NK-92 treated with Interleukin-12 subunit alpha and Interleukin-12 subunit beta, amount 100 ng/mL, for 24 hours (cell line): Measurements from ENCODE around the gene ARHGEF10L.

Experiments
- DNase-seq: peaks from one replicate; lab custom pipeline; 2025; lab: John Stamatoyannopoulos, UW

ARHGEF10L gene

DNA sequence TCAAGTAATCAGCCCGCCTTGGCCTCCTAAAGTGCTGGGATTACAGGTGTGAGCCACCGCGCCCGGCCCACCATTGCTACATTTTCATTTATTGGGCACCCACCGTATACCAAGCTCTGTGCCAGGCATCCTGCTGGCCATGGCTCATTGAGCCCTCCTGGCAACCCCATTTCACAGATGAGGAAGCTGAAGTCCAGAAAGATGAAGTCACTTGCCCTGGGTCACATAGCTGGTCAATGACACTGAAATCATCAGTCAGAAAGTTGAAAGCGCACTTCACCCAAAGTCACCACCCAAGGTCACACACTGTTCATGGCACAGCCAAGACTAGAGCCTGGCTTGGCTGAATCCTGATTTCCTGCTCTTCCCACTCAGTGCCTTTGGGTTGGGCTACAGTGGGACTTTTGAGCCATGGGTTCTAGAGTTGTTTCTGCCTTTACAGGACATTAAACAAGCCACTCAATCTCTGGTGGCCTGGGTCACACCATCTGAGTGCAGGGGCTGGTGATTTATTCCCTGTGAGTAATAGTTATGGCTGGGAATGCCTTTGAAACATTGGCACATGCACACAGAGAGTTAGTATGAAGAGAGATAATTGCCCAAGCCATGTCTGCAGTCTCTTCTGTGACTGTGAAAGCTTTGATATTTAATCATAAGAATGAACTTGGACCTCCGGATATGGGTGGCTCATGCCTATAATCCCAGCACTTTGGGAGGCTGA lies 16.0 kb upstream of the ARHGEF10L start:
- DNase-seq: no peak

GRCh38 chr1:17524645-17525044 lies 14.9 kb upstream of the ARHGEF10L start:
- no peak for DNase-seq

DNA sequence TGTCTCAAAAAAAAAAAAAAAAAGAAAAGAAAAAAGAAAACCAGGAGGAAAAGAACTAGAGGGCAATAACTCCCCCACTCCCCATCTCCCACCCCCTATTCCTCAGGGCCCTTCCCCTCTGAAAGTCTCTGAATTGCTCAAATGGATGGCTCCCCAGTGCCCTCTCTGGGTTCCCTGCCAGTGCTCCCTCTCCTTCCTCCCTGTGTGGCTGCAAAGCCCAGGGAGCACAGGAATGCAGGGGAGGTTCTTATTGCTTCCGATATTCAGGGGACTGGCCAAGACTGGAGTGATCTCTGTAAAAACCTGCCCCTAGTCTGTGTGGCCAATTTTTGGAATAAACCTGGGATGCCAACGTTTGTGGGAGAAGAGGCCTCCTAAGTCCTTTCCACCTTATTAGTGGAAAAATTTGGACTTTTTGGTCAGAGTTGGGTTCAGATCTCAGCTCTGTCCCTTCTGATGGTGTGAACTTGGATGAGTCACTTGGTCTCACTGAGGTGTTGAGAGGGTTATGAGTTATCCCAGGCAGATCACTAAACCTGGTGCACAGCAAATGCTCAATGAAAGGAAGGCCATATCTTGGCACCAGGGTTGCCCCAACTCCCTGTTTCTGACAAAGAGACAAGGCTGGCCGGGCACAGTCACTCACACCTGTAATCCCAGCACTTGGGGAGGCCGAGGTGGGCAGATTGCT lies 13.4 kb upstream of the ARHGEF10L start:
- DNase-seq: no peak

DNA sequence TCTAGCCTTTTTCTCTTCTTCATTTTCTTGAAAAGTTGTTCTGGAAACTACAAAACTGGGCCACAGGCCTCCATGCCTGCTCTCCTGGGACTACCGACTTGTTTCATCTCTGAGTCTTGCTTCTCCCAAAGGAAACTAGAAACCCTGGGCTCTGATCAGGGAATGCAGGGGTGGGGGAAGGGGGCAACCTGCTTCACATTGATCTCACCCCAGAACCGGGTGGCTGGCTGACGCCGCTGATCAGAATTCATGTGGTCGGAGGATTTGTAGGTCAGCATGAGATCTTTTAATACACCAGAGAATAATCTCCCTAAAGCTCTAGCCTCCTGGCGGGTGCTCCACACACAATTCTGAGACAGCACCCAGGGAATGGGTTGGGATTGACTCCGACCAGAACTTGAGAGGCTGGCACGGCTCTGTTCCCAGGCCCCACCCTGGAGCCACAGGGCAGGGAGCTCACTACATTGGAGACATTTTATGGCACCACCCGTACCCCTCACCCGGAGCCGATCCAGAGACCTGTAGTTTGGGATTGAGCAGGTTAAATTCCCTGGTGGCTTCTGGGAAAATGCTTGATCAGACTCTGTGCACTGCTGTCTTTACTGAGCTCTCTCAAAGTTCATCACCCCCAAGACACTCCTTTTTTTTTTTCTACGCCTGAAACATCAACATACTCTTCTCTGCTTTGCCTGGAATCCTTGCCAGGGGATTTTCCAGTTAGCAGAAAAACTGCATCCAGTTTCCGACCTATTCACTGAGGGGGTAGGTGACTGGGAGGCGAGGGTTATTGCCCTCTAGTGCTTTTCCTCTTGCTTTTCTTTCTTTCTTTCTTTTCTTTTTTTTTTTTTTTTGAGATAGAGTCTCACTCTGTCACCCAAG lies 12.2 kb upstream of the ARHGEF10L start:
- DNase-seq: no peak

DNA sequence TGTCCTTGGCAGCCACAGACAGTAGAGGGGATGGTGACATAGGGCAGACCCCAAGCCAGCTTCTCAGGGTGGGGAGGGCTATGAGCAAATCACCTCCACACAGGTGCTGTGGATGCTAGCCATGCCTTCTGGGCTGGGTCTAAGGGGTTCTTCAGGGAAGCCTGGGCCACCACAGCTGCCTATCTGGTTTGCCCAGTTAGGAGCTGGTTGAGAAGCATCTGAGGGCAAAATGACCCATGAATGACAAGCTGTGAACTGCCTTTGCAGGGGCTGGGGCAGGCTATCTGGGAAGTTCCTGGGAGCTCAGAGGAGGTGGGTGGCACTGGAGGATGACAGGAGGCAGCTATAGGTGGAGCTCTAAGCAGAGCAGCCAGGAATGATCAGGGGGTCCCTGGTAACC lies 10.1 kb upstream of the ARHGEF10L start:
- no peak for DNase-seq

- no peak for DNase-seq
These were observed 8.2 kb upstream of the ARHGEF10L start for GRCh38 chr1:17531343-17531681.

GRCh38 chr1:17531682-17532487 lies 7.6 kb upstream of the ARHGEF10L start:
- no peak for DNase-seq

- DNase-seq: no peak
These were observed 6.3 kb upstream of the ARHGEF10L start for GRCh38 chr1:17533201-17533600.

- DNase-seq: no peak
These were observed 4.1 kb upstream of the ARHGEF10L start for GRCh38 chr1:17535300-17535936.

DNA sequence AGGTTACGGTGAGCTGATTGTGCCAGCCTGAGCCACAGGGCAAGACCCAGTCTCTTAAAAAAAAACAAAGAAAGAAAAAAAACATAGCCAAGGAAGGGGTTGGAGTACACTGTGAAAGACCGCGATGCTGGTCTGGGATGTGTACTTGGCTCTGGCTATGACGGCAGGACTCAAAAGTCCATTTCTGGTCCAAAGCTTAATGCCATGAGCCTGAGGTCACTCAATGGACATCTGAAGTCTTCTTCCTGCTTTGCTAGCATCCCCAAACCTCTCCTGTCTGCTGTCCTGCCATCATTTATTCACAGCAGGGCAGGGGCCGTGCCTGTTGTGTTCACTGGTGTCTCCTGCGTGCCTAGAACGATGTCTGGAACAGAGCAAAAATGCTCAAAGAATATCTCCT lies 1.5 kb upstream of the ARHGEF10L start:
- no peak for DNase-seq

DNA sequence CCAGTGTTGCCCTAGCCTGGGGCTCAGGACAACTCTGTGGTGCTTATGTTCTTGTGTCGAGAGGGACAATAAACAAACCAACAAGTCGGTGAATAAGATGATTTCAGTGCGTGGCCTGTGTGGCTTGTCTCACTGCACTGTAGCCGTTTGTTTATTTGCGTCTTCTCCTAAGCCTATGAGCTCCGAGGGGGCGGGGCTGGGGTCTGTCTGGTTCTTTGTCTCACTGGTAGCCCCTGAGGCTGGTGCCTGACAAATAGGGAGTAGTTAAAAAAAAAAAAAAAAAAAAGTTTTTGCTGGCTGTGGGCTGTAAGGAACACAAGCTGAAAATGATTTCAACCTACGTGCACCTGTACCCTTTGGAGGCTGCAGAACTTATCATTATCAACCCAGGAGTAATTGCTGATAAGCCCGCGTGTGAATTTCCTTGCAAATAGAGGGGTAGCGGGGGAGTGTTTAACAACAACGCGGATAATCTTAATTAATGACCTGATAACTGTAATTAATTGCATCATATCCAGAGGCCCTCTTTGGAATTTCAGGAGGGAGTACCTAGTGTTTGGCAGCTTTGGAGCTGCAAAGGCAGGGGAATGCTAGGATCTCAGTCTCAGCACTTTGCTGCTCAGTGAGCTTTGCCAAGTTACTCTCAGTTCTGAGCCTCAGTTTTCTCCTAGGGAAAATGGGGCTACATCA lies 925 bp upstream of the ARHGEF10L start:
- DNase-seq: no peak

DNA sequence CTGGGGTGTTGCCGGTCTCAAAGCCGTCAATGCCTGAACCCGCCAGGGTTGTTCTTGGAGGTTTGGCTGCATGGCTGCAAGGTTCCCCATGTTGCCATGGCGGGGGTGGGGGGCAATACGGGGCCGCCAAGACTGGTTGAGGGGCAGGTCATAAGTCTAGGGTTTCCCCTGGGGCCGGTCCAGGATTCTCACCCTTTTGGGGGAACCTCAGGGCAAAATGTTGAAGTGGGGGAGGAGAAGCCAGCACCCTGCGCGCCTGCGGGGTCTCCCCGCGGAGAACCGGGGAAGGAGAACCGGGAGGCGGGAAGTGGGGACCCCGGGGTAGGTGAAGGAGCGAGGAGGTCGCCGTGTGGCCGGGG lies 401 bp upstream of the ARHGEF10L start:
- no peak for DNase-seq

- DNase-seq: no peak
These were observed 930 bp downstream of the ARHGEF10L start for GRCh38 chr1:17540255-17541001.

GRCh38 chr1:17542645-17543044 lies 3.1 kb downstream of the ARHGEF10L start:
- DNase-seq: no peak

GRCh38 chr1:17544776-17545350 lies 5.4 kb downstream of the ARHGEF10L start:
- DNase-seq: no peak

GRCh38 chr1:17545356-17545755 lies 5.9 kb downstream of the ARHGEF10L start:
- DNase-seq: no peak

GRCh38 chr1:17546946-17547670 lies 7.6 kb downstream of the ARHGEF10L start:
- DNase-seq: no peak

DNA sequence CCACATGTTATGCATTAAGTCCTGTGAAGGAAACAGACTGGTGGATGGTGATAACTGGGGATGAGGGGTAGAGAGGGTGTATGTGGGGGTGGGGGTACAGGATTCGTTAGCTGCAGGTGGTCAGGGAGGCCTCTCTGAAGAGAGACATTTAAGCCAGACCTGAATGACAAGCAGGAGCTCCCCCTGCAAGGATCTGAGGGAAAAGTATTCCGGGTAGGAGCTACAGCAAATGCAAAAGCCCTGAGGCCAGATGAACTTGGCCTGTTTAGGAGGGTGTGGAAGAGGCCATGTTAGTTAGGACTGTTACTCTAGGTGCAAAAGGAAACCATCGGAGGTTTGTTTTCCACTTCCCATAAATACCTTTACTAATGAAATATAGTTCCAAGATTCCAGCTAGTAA lies 9.9 kb downstream of the ARHGEF10L start:
- no peak for DNase-seq
